B cell (primary cell): Measurements from ENCODE around the gene PPP3CA. TPM values are rescaled to one million over a fixed set of nuclear protein-coding genes. Genes with fewer than 3 reads are reported as not detected.

ENCODE experiments used
- ATAC-seq: fragments of 200-7000 bp; cut with Tn5 transposase; one replicate; pipeline ENCODE4 v1.10.0; 2021; ENCODE audit warnings: low read depth, mild to moderate bottlenecking, moderate number of reproducible peaks, moderate library complexity
- CTCF ChIA-PET: fragments of 350-600 bp; sonication (Branson Sonifier 250); formaldehyde crosslinking; loops from one replicate; lab custom pipeline; 2021; ENCODE audit warnings: antibody characterized with exemption, inconsistent platforms; lab: Charles Lee
- POLR2A ChIA-PET: fragments of 350-600 bp; sonication (Branson Sonifier 250); formaldehyde crosslinking; loops from one replicate; lab custom pipeline; 2021; ENCODE audit warnings: antibody characterized with exemption; lab: Charles Lee
- DNase-seq: peaks from one replicate; pipeline ENCODE4 v3.0.0; 2013
- H2AFZ ChIP-seq: 2 replicates; pipeline ENCODE4 v1.6.1; 2012; ENCODE audit warnings: mild to moderate bottlenecking, low read depth, low read length; ENCODE audit not compliant: insufficient read depth, poor library complexity, severe bottlenecking
- H3K27ac ChIP-seq, 2 donors: 1 replicate in 1 of 2; 2 replicates in 1 of 2; pipeline ENCODE4 v1.5.1; 2012 to 2013; ENCODE audit warnings: low read length in 2 of 2, mild to moderate bottlenecking in 2 of 2, moderate library complexity in 1 of 2
- H3K27me3 ChIP-seq, 4 experiments: fragments of 200-600 bp in 1 of 4; sonication (generic) in 1 of 4; replicated peaks in 1 of 4; 1 replicate in 2 of 4; 2 replicates in 2 of 4; pipeline versions ENCODE4 v1.6.1 to v1.7.0; 2013 to 2016; ENCODE audit warnings: low read length in 3 of 4, mild to moderate bottlenecking in 2 of 4, mixed read lengths in 1 of 4, moderate library complexity in 1 of 4; ENCODE audit not compliant: insufficient read depth in 4 of 4, control insufficient read depth in 3 of 4; ENCODE audit errors: control extremely low read depth in 1 of 4
- H3K36me3 ChIP-seq, 2 experiments: replicated peaks in 1 of 2; 1 replicate in 1 of 2; 2 replicates in 1 of 2; pipeline versions ENCODE4 v1.6.1 to v1.7.1; 2013; ENCODE audit warnings: low read length in 1 of 2; ENCODE audit not compliant: insufficient read depth in 2 of 2, control insufficient read depth in 1 of 2; ENCODE audit errors: control extremely low read depth in 1 of 2, extremely low read depth in 1 of 2
- H3K4me1 ChIP-seq, 2 donors: fragments of 200-600 bp in 1 of 2; sonication (generic) in 1 of 2; 1 replicate in 1 of 2; 2 replicates in 1 of 2; pipeline versions ENCODE4 v1.5.1 to v1.6.1; 2013 to 2017; ENCODE audit warnings: low read length in 2 of 2; ENCODE audit not compliant: control insufficient read depth in 2 of 2, insufficient read depth in 2 of 2
- H3K4me2 ChIP-seq: replicated peaks from 2 replicates; pipeline ENCODE3; 2012; ENCODE audit warnings: mild to moderate bottlenecking, low read depth, low read length; ENCODE audit not compliant: poor library complexity, severe bottlenecking
- H3K4me3 ChIP-seq, 5 experiments: fragments of 200-600 bp in 1 of 5; sonication (generic) in 1 of 5; 1 replicate in 3 of 5; 2 replicates in 2 of 5; pipeline versions ENCODE4 v1.5.1 to v1.7.0; 2011 to 2016; ENCODE audit warnings: low read length in 4 of 5, mild to moderate bottlenecking in 4 of 5, low read depth in 2 of 5, control low read depth in 1 of 5, moderate library complexity in 1 of 5; ENCODE audit not compliant: insufficient read depth in 1 of 5; ENCODE audit errors: control extremely low read depth in 1 of 5, extremely low read depth in 1 of 5
- H3K79me2 ChIP-seq: fragments of 200-600 bp; sonication (generic); one replicate; pipeline ENCODE4 v1.6.0; 2016; ENCODE audit warnings: low read length; ENCODE audit not compliant: control insufficient read depth, insufficient read depth
- H3K9ac ChIP-seq: fragments of 200-600 bp; sonication (generic); 2 replicates; pipeline ENCODE4 v1.6.1; 2017; ENCODE audit warnings: mild to moderate bottlenecking, low read length, moderate library complexity
- H3K9me3 ChIP-seq, 3 donors: one replicate each; pipeline versions ENCODE4 v1.6.1 to v1.7.1; 2013; ENCODE audit warnings: low read length in 2 of 3; ENCODE audit not compliant: control insufficient read depth in 2 of 3, insufficient read depth in 1 of 3; ENCODE audit errors: control extremely low read depth in 1 of 3
- H4K20me1 ChIP-seq: 2 replicates; pipeline ENCODE4 v1.6.0; 2012; ENCODE audit warnings: mild to moderate bottlenecking, low read length; ENCODE audit not compliant: insufficient read depth, control insufficient read depth, poor library complexity, severe bottlenecking
- H3K27ac Mint-ChIP-seq: one replicate; pipeline ENCODE4 v1.8.0; 2021; ENCODE audit warnings: mixed read lengths
- H3K27me3 Mint-ChIP-seq: one replicate; pipeline ENCODE4 v1.8.0; 2021; ENCODE audit warnings: mixed read lengths
- H3K4me1 Mint-ChIP-seq: one replicate; pipeline ENCODE4 v1.8.0; 2021; ENCODE audit warnings: mixed read lengths
- H3K4me3 Mint-ChIP-seq: one replicate; pipeline ENCODE4 v1.8.0; 2021; ENCODE audit warnings: mixed read lengths
- H3K9me3 Mint-ChIP-seq: one replicate; pipeline ENCODE4 v1.8.0; 2022; ENCODE audit warnings: mixed read lengths; ENCODE audit not compliant: insufficient read depth
- EZH2 ChIP-seq: IDR thresholded peaks from 2 replicates; pipeline ENCODE4 v1.6.1; 2012; ENCODE audit warnings: borderline replicate concordance, low read depth, mild to moderate bottlenecking, moderate library complexity, low read length; ENCODE audit not compliant: insufficient read depth, poor library complexity, severe bottlenecking
- WGBS: methylation state at CpG from one replicate; pipeline ENCODE4 v1.1.5; 2013; ENCODE audit warnings: missing lambda C conversion rate; ENCODE audit not compliant: insufficient coverage; 5-methylcytosine and 5-hydroxymethylcytosine counted together
- intact Hi-C: fragments of 100-400 bp; cut with micrococcal nuclease; formaldehyde crosslinking; loops from one replicate; pipeline ENCODE4 v1.10.0; 2022
- polyA plus RNA-seq: library from polyadenylated mRNA; depleted of rRNA; stranded (reverse); fragments of >200 nt; gene quantifications from 2 replicates; pipeline ENCODE4 v1.2.3, GENCODE V29; 2012
- total RNA-seq, 2 donors: library from RNA; stranded (reverse); fragments of 120-200 nt in 1 of 2; gene quantifications; 1 replicate in 1 of 2; 2 replicates in 1 of 2; pipeline versions ENCODE4 v1.2.3 to v1.2.4, GENCODE V29; 2013 to 2022
- TF ChIP-seq, protein P1 (sequence below): fragments of 200-600 bp; IDR thresholded peaks from one replicate; pipeline ENCODE4 v1.8.0; 2022; ENCODE audit warnings: antibody characterized with exemption, mild to moderate bottlenecking

Gene PPP3CA
- total and polyA plus RNA-seq, 2 donors (not counting 1 experiment from before 2014, with no cell fraction given), result 14.3 to 85.1 TPM

DNA sequence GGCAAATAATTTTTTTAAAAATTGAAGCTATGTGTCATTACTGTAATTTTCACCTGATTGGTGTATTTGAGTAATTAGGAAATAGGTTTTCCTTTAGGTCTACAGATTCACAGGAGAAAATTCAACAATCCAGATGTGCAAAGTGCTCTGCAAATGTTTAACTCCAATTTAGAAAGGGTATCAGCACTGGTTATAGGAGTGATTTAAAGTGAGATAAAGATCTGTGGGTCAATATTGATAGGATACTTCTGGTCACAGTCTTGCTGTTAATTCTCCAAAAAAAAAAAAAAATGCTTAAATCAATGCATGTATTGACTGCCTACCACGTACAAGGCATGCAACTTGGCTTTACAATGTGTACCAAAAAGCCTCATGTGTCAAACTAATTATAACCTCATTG lies 271.3 kb downstream of the PPP3CA start:
- H3K4me1 Mint-ChIP-seq, result peaks cover 1% of the 10 kb centered on the region
- no peaks in the 10 kb centered on the region for H3K4me1 ChIP-seq
- H2AFZ ChIP-seq, result no peak overlapping the region
- H3K27me3 Mint-ChIP-seq, result no peaks in the 10 kb centered on the region
- POLR2A ChIA-PET, result no interaction called here
- intact Hi-C loops, result no loop called here
- H3K27ac ChIP-seq, result no peak overlapping the region
- no peak overlapping the region for H3K4me3 ChIP-seq
- ATAC-seq (no peak), DNase-seq (no peak)
- H3K9ac ChIP-seq, result no peak overlapping the region
- H3K4me2 ChIP-seq, result no peak overlapping the region
- no peaks in the 10 kb centered on the region for H3K27me3 ChIP-seq
- H3K36me3 ChIP-seq, result peaks cover 19 to 52% of the 10 kb centered on the region in 2 experiments
- H3K9me3 ChIP-seq, result no peaks in the 10 kb centered on the region
- no peaks in the 10 kb centered on the region for H4K20me1 ChIP-seq
- TF ChIP-seq, protein P1, sequence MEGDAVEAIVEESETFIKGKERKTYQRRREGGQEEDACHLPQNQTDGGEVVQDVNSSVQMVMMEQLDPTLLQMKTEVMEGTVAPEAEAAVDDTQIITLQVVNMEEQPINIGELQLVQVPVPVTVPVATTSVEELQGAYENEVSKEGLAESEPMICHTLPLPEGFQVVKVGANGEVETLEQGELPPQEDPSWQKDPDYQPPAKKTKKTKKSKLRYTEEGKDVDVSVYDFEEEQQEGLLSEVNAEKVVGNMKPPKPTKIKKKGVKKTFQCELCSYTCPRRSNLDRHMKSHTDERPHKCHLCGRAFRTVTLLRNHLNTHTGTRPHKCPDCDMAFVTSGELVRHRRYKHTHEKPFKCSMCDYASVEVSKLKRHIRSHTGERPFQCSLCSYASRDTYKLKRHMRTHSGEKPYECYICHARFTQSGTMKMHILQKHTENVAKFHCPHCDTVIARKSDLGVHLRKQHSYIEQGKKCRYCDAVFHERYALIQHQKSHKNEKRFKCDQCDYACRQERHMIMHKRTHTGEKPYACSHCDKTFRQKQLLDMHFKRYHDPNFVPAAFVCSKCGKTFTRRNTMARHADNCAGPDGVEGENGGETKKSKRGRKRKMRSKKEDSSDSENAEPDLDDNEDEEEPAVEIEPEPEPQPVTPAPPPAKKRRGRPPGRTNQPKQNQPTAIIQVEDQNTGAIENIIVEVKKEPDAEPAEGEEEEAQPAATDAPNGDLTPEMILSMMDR, result no peak
- TF ChIP-seq EZH2, result no peak
- WGBS, result no CpG with 5 or more reads among the region's 1 CpG
- CTCF ChIA-PET, result no interaction called here
- H3K9me3 Mint-ChIP-seq, result no peaks in the 10 kb centered on the region
- no peak overlapping the region for H3K4me3 Mint-ChIP-seq
- no peak overlapping the region for H3K27ac Mint-ChIP-seq
- peaks cover 5% of the 10 kb centered on the region for H3K79me2 ChIP-seq

DNA sequence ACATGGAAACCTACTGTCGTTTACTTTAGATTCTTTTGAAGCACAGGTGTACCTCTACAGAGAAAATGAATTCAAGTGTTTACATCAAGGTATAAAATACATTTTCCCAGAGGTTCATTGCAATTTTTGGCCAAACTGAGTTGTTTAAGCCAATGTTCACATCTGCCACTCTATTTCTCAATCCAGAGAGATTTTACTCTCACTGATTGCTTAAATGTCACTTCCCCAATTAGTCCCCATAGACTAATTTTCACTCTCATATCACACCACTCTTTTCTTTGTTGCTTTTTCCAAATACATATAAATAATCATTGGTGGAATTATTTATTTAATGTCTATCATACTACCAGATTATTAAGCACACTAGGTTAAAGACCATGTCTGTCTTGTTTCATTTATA lies 271.8 kb downstream of the PPP3CA start:
- Histone ChIP-seq H3K36me3 (peaks cover 20 to 52% of the 10 kb centered on the region in 2 experiments), H3K27me3 (no peaks in the 10 kb centered on the region), H3K4me3 (no peak overlapping the region), H3K9me3 (no peaks in the 10 kb centered on the region), H3K27ac (no peak overlapping the region), H2AFZ (no peak overlapping the region), H3K79me2 (peaks cover 5% of the 10 kb centered on the region), H3K9ac (no peak overlapping the region), H3K4me2 (no peak overlapping the region), H3K4me1 (no peaks in the 10 kb centered on the region), H4K20me1 (no peaks in the 10 kb centered on the region)
- Mint-ChIP-seq H3K27me3 (no peaks in the 10 kb centered on the region), H3K9me3 (no peaks in the 10 kb centered on the region), H3K4me3 (no peak overlapping the region), H3K4me1 (peaks cover 1% of the 10 kb centered on the region), H3K27ac (no peak overlapping the region)
- intact Hi-C loops, result no loop called here
- ChIA-PET POLR2A (no interaction called here), CTCF (no interaction called here)
- WGBS, result no CpG with 5 or more reads among the region's 1 CpG
- no peak for DNase-seq
- TF ChIP-seq EZH2, result no peak
- TF ChIP-seq, protein P1, result no peak
- ATAC-seq, result no peak
